HG03457 (cell line): ENCODE data around the gene FSD2.
"Not testable (repeated sequence)": the region's sequence is repeated elsewhere in the genome, so short reads cannot be mapped to it uniquely, and the experiment has no call there.

ENCODE experiments used
- ATAC-seq: cut with Tn5 transposase; IDR thresholded peaks from one replicate; pipeline ENCODE4 v1.9.1; 2021; ENCODE audit warnings: moderate number of reproducible peaks; ENCODE audit not compliant: unreplicated experiment

Gene FSD2

DNA sequence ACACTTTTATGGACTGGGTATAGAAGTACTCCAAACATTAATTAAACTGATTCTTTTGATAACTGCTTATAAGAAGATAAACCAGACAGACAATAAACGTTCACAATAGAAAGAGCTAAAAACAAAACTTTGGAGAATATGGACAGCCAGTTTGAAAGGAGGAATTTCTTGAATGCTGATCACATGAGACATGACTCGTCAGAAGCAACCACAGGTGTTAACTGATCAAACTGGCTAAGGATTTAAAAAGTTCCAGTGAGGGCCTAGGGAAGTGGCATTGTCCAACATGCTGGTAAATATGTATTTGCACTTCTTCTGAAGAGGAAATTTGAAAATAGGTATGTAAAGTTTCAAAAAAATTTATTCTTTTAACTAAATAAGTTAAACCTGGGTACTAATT, 66.8 kb downstream of the FSD2 start:
- ATAC-seq: no peak

DNA sequence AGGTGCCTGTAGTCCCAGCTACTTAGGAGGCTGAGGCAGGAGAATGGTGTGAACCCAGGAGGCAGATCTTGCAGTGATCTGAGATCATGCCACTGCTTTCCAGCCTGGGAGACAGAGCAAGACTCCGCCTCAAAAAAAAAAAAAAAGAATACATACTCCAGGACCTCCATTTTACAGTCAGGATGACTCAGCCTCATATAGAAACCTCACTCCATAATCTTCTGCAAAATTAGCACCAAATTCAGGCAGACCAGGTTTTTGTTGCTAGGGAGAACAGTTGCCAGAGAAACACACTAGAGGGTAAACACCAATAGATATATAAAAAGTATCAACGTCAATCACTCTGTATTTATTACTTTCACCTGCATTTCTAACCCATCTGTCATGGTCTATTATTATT, 67.9 kb downstream of the FSD2 start:
- ATAC-seq: no peak

DNA sequence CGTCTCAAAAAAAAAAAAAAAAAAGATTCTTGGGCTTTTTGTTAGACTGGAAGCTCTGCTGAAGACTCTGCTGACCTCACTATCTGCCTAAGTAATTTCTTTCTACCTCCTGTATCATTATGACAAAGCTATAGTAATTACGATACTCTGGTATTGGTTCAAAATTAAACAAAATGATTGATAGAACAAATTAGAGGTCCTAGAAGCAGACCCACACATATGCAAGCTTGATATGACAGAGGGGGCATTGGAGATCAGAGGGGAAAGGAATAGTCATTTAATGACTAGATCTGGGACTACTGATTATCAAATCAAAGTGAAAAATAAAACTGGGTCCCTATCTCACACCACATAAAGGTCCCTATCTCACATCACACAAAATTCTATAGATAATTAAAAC, 74.3 kb downstream of the FSD2 start:
- no peak for ATAC-seq

DNA sequence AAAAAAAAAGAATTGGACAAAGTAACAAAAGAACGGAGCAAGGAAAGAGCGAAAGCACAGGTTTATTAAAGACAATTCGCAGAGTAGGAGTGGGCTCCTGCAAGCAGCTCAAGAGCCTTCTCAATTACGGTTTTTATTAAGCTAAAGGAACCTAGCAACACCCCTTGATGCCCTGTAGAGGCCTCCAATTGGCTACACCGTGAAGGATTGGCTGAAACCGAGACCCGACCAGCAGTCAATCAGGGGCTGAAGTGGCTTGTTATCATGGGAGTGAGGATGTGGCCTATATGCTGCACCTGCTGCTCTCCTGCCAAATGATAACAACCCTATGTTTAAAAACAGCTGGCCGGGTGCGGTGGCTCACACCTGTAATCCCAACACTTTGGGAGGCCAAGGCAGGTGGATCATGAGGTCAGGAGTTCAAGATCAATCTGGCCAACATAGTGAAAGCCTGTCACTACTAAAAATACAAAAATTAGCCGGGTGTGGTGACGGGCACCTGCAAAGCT, 75.8 kb downstream of the FSD2 start:
- ATAC-seq: no peak

DNA sequence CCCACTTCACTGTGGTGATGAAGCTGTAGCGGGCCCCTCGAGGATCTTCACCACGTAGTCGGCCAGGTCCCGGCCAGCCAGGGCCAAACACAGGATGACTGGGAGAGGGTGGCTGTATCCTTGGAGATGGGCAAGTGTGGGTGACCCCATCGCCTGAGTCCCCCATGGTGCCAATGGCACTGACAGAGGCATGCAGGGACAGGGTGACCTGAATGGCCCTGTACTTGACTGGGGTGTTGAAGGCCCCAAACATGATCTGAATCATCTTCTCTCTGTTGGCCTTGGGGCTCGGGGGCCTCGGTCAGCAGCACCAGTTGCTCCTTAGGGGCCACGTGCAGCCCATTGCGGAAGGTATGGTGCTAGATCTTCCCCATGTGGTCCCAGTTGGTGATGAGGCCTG, 79.1 kb downstream of the FSD2 start:
- ATAC-seq: no peak

DNA sequence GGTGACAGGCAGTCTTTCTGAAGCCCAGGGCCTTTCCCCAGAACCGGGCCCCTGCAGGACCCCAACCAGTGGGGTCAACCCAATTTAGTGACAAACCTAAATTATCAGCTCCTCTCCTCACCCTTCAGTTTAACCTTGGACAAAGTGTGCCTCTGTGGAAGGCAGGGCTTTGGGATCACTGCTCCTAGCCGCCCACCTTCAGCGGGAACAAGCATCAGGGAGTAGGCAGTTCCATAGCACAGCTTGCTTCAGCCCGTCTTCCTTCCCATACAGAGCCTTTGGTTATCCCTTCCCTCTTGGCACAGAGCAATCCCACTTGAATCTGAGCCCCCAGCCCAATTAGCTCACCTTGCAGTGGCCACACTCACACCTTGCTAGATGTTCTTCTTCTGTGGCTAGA, 90.9 kb downstream of the FSD2 start:
- no peak for ATAC-seq

DNA sequence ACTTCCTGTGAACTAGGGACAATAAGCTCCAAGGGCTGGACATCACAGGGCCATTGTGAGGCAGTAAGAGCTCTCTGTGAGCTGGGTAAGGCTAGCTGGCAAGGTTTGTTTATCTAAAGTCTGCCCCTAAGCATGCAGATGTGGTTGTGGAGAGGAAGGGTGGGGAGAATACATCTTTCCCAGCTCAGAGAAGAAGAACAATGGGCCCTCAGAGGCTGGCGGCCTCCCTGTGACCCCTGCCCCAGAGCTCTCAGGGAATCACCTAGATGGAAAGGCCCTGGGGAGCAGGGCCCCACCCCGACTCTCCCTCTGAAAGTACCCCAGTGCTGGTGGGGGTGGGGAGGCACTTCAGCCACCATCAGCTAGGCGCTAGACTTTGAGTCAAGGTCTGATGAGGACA, 91.9 kb downstream of the FSD2 start:
- ATAC-seq: no peak

DNA sequence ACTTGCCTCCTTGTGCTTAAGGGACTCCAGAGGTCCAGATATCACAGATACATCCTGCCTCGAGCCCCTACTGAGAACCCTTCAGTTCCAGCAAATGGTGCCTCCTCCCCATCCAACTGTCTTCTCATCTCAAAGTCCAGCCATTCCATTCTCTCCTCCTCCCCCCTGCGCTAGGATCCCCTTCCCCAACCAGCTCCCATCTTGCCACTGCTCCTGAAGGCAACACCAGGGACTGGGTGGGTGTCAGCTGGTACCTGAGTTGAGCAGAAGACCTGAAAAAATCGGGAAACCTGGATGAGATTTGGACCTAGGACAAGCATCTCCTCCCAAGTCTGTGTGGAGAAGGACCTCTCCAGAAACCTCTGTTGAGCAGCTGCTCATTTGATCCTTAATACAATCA, 93.8 kb downstream of the FSD2 start:
- ATAC-seq: no peak

DNA sequence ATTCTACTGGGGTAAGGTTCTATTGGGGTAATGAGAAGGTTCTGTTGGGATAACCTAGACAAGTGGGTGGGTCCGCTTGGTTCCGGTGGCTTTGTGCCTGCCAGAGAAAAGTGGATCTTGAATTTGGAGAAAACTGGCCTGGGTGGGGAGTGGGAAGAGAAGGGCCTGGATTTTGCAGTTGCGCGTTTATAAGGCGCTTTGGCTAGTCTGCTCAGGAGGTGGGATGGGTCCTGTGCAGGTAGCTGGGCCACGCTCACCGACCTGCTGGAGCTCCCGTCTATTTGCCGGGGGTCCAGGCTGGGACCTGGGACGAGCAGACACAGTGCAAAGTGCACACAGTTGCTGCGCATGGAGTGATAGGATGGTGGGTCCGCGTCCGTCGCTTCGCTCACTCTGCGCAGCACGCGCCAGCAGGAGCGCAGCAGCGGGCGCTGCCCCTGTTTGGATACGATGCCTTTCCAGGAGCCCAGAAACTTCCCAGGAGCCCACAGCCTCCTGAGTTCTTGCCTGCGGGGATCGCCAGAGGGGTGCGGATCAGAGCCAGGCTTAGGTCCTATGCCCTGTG, 94.9 kb downstream of the FSD2 start:
- no peak for ATAC-seq

DNA sequence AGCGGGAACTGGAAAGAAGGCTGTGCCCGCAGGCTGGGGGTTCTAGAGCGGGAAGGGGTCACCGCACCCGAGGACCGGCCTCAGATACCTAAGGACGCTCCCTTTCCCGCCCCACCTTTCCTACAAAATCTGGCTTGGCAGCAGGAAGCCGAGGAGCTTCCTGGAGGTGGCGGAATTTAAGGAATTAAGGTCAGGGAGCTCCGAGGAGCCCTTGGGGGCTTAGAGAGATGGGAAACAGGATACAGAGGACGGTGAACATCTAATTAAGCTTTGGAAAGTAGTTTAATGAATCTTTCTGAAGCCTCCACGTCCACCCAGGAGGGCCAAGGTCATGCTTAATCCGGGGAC, 95.7 kb downstream of the FSD2 start:
- ATAC-seq: no peak

DNA sequence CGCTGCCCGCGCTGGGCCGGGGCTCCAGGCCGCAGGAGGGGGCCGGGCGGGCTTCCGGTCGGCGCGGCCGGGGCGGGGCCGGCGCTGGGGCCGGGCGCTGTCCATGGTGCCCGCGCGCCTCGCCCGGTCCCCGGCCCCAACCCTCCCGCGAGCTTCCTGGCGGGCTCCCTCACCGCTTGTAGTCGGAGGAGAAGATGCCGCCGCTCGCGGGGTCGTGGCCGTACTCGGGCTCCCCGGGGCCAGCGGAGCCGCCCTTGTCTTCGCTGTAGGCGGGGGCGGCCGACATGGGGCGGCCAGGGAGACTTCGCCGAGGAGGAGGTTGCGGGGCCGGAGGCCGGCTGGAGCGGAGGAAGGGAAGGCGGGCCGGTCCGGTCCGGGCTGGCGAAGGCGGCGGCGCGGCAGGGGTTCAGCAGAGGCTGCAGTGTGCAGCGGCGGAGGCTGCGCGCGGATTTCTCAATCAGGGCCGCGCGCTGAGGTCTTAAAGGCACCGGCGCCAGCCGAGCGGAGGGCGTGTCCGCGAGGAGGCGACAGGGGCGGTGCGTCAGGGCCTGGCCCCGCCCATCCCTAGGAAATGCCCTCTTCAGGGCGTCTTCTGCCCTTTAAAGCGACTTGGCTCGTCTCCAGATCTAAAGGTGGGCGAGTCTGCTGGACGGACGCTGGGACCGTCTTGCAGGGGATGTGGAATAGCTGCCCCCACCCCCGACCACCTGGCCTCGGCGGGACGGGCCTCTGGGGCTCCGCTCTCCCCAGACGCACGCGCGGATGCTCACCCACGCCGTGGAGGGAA, 96.3 kb downstream of the FSD2 start, which contains the start of gene AP3B2:
TSS of gene AP3B2 (minus strand) at position 455 of the 787 bp plus-strand sequence. CDS start at position 286, 169 bp downstream.
- peak; percentile 96 for ATAC-seq

DNA sequence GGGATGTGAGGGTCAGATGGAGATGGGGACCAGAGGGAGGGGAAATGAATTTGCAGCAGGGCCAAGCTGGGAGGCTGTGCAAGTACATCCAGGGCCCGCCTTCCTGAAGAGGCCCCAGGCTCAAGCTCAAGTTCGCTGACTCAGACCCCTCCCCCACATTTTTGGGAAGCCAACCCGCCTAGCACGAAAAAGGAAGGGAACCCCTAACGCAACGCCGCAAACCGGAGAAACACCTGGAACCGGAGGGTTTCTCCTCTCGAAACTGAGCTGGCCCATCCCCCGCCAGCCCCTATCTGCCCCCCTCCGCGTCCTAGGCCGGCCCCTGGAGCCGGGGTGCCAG, 96.8 kb downstream of the FSD2 start:
- no peak for ATAC-seq

DNA sequence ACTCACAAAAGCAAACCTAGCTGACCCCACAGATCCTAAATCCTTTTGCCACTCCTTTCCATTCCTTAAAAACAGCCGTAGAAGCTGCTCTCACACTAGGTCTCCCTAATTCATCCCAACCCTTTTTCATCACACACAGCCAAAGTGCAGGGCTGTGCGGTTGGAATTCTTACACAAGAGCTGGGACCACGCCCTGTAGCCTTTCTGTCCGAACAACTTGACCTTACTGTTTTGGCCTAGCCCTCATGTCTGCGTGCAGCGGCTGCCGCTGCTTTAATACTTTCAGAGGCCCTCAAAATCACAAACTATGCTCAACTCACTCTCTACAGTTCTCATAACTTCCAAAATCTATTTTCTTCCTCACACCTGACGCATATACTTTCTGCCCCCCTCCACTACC, 100.0 kb downstream of the FSD2 start:
- not testable (repeated sequence) for ATAC-seq
